OCI-LY7 (cell line): ENCODE results near the gene SEC23A.

Source experiments
- CTCF ChIP-seq: fragments of 200-600 bp; sonication (generic); conservative IDR thresholded peaks from 2 replicates; pipeline ENCODE4 v1.5.1; 2014; ENCODE audit warnings: mild to moderate bottlenecking, antibody characterized with exemption, low read length, moderate library complexity, mixed read lengths
- EZH2phosphoT487 ChIP-seq: fragments of 200-600 bp; sonication (generic); IDR thresholded peaks from 2 replicates; pipeline ENCODE4 v1.6.1; 2018; ENCODE audit warnings: low read depth, borderline replicate concordance, mild to moderate bottlenecking, mixed run types, antibody characterized with exemption, low read length, moderate library complexity, mixed read lengths

GRCh38 chr14:39014460-39014859 is 88.6 kb downstream of the SEC23A start:
- TF ChIP-seq CTCF (no peak), EZH2phosphoT487 (no peak)
